HG03103 (cell line): Measurements from ENCODE around the gene HSPB6.
"Not testable (repeated sequence)": the region's sequence is repeated elsewhere in the genome, so short reads cannot be mapped to it uniquely, and the experiment has no call there.

Experiments
- ATAC-seq: cut with Tn5 transposase; IDR thresholded peaks from one replicate; pipeline ENCODE4 v1.9.1; 2021; ENCODE audit warnings: low read depth; ENCODE audit not compliant: unreplicated experiment

Gene HSPB6

DNA sequence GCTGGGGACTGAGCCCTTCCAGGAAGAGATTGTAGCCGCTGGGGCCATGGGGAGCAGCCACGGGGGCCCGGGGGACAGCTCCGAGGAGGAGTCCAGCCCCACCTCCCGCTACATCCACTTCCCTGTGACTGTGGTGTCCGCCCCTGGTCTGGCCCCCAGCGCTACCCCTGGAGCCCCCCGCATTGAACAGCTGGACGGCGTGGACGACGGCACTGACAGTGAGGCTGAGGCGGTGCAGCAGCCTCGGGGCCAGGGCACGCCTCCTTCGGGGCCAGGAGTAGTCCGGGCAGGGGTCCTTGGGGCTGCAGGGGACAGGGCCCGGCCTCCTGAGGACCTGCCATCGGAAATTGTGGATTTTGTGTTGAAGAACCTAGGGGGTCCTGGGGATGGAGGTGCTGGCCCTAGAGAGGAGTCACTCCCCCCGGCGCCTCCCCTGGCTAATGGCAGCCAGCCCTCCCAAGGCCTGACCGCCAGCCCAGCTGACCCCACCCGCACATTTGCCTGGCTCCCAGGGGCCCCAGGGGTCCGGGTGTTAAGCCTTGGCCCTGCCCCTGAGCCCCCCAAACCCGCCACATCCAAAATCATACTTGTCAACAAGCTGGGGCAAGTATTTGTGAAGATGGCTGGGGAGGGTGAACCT lies 24.2 kb downstream of the HSPB6 start:
- ATAC-seq = no peak

- ATAC-seq = no peak
These were observed 24.9 kb downstream of the HSPB6 start for GRCh38 chr19:35731779-35732405.

- no peak for ATAC-seq
These were observed 25.5 kb downstream of the HSPB6 start for GRCh38 chr19:35731353-35731752.

- ATAC-seq = no peak
These were observed 26.5 kb downstream of the HSPB6 start for GRCh38 chr19:35730326-35730725.

DNA sequence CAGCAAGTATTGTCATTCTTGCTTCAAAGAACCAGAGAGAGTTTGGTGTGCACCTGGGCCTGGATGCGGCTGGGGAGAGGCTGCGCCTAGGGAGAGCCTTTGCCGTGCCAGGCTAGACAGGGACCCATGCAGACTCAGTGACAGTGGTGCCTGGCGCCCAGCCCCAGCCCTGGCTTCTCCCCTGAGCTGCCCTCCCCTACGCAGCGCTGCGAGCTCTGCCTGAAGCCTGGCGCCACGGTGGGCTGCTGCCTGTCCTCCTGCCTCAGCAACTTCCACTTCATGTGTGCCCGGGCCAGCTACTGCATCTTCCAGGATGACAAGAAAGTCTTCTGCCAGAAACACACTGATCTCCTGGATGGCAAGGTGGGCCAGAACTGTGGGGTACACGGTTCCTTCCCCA lies 27.1 kb downstream of the HSPB6 start:
- ATAC-seq = no peak

DNA sequence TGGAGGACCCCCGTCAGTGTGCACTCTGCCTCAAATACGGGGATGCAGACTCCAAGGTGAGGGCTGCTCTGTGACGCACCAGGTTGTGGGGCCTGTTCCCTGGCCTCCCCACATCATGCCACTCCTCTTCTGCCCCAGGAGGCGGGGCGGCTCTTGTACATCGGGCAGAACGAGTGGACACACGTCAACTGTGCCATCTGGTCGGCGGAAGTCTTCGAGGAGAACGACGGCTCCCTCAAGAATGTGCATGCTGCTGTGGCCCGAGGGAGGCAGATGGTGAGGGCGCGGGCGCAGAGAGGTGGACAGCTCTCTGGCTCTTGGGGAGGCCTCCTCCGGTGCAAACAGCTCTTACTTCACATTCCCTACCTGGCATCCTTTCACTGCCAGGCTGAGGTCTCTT lies 27.8 kb downstream of the HSPB6 start:
- no peak for ATAC-seq

- ATAC-seq = no peak
These were observed 28.7 kb downstream of the HSPB6 start for GRCh38 chr19:35727956-35728706.

- ATAC-seq = no peak
These were observed 29.5 kb downstream of the HSPB6 start for GRCh38 chr19:35727053-35727955.

DNA sequence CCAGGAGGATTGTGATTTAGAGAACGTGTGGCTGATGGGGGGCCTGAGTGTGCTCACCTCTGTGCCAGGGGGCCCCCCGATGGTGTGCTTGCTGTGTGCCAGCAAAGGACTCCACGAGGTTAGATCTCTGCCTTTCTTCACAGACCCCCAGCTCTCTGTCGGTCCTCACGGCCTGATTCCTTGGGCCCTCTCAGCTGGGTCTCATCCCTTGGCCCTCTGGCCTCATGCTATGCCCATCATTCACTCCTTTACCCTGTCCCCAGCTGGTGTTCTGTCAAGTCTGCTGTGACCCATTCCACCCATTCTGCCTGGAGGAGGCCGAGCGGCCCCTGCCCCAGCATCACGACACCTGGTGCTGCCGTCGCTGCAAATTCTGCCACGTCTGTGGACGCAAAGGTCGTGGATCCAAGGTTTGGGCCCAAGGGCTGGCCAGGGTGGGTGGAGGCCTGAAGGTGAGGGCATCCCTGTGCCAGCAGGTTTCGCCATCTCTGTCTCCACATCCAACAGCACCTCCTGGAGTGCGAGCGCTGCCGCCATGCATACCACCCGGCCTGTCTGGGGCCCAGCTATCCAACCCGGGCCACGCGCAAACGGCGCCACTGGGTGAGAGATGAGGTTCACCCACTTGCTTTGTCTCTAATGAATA lies 31.5 kb downstream of the HSPB6 start:
- ATAC-seq = no peak

GRCh38 chr19:35724560-35724959 lies 32.3 kb downstream of the HSPB6 start:
- no peak for ATAC-seq

GRCh38 chr19:35724132-35724531 lies 32.7 kb downstream of the HSPB6 start:
- ATAC-seq = not testable (repeated sequence)

GRCh38 chr19:35723671-35724070 lies 33.2 kb downstream of the HSPB6 start:
- no peak for ATAC-seq

DNA sequence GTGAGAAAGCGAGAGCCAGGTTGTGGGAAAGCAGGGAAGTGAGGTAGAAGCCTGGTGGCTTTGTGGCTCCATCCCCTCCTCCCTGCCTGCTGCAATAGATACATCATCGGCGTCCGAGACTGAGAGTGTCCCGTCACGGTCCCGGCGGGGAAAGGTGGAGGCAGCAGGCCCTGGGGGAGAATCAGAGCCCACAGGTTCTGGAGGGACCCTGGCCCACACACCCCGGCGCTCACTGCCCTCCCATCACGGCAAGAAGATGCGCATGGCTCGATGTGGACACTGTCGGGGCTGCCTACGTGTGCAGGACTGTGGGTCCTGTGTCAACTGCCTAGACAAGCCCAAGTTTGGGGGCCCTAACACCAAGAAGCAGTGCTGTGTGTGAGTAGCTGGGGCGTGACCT lies 33.9 kb downstream of the HSPB6 start:
- ATAC-seq = no peak

DNA sequence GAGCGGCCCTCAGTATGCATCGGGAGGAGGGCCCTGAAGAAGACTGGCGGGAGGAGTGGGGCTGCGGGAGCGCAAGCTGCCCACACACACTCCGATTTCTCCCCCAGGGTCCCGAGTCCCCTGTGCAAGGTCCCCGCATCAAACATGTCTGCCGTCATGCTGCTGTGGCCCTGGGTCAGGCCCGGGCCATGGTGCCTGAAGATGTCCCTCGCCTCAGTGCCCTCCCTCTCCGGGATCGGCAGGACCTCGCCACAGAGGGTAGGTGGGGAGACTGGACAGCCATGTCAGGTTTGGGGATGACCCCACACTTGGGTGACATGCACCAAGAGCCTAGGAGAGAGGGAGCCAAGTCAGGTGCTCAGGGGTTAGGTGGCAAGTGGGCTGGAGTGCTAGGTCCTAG lies 34.4 kb downstream of the HSPB6 start:
- ATAC-seq = no peak

DNA sequence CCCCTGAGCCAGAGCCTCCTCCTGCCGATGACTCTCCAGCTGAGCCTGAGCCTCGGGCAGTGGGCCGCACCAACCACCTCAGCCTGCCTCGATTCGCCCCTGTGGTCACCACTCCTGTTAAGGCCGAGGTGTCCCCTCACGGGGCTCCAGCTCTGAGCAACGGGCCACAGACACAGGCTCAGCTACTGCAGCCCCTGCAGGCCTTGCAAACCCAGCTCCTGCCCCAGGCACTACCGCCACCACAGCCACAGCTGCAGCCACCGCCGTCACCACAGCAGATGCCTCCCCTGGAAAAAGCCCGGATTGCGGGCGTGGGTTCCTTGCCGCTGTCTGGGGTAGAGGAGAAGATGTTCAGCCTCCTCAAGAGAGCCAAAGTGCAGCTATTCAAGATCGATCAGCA lies 35.5 kb downstream of the HSPB6 start:
- no peak for ATAC-seq

DNA sequence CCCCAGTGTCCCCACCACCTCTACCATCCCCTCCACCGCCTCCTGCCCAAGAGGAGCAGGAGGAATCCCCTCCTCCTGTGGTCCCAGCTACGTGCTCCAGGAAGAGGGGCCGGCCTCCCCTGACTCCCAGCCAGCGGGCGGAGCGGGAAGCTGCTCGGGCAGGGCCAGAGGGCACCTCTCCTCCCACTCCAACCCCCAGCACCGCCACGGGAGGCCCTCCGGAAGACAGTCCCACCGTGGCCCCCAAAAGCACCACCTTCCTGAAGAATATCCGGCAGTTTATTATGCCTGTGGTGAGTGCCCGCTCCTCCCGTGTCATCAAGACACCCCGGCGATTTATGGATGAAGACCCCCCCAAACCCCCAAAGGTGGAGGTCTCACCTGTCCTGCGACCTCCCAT lies 36.2 kb downstream of the HSPB6 start:
- no peak for ATAC-seq

DNA sequence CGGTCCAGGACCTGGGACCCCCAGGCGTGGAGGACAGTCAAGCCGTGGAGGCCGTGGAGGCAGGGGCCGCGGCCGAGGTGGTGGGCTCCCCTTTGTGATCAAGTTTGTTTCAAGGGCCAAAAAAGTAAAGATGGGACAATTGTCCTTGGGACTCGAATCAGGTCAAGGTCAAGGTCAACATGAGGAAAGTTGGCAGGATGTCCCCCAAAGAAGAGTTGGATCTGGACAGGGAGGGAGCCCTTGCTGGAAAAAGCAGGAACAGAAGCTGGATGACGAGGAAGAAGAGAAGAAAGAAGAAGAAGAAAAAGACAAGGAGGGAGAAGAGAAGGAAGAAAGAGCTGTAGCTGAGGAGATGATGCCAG lies 36.7 kb downstream of the HSPB6 start:
- no peak for ATAC-seq

GRCh38 chr19:35719402-35720162 lies 37.2 kb downstream of the HSPB6 start:
- ATAC-seq = no peak

GRCh38 chr19:35718345-35719041 lies 38.3 kb downstream of the HSPB6 start:
- no peak for ATAC-seq
